Gastrocnemius medialis (tissue), 4 donors: ENCODE measurements around the gene ZBTB39.

Source experiments
- CTCF ChIP-seq, 5 experiments: fragments of 450-650 bp in 3 of 5; fragments of 200-600 bp in 2 of 5; sonication (generic) in 2 of 5; IDR thresholded peaks in 4 of 5; conservative IDR thresholded peaks in 1 of 5; 1 replicate in 4 of 5; 2 replicates in 1 of 5; pipeline ENCODE4 v1.5.1; 2016 to 2019; ENCODE audit warnings: antibody characterized with exemption in 5 of 5, mild to moderate bottlenecking in 3 of 5, moderate library complexity in 3 of 5
- POLR2A ChIP-seq, 2 donors: fragments of 450-650 bp; IDR thresholded peaks; one replicate each; pipeline ENCODE4 v1.6.1; 2017; ENCODE audit warnings: antibody characterized with exemption in 2 of 2, mild to moderate bottlenecking in 2 of 2, moderate library complexity in 2 of 2

GRCh38 chr12:57009949-57010626, 3.7 kb upstream of the ZBTB39 start:
- TF ChIP-seq CTCF (IDR thresholded peaks at IDR 0.05 in 4 of 5, conservative IDR thresholded peaks at IDR 0.05 in 1 of 5), result no peak
- TF ChIP-seq POLR2A (IDR thresholded peaks at IDR 0.05), result no peak
